GM12892 (cell line): ENCODE data around the gene CCNK.

Experiments
- POLR2A ChIP-seq: IDR thresholded peaks from 2 replicates; pipeline ENCODE4 v1.6.1; 2011; ENCODE audit warnings: low read depth, low read length, control low read depth
- POLR2AphosphoS5 ChIP-seq: IDR thresholded peaks from 2 replicates; pipeline ENCODE4 v1.6.1; 2011; ENCODE audit warnings: low read depth, low read length, control low read depth
- TAF1 ChIP-seq: IDR thresholded peaks from 2 replicates; pipeline ENCODE4 v1.6.1; 2011; ENCODE audit warnings: low read depth, mild to moderate bottlenecking, control low read depth, low read length, borderline replicate concordance

DNA sequence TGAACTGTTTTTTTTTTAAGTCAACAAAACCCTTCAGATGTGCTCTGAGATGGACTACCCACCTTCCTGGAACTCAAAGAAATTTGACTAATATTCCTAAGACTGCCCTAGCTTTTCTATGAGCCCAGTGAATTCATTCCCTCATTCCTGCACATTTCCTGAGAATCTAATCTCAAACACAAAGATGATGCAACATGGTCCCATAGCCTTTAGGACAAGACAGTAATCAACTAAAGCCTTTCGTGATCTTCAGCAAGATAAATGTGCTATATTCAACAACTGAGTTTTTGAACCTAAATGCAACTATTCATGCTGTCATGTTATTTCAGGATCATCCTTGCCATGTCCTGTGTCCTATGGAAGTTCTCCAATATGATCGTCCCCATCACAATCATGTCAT is 5.5 kb upstream of the CCNK start:
- TF ChIP-seq POLR2A (no peak), TAF1 (no peak), POLR2AphosphoS5 (no peak)
